ENCODE results near the gene TADA3.
"Not testable (repeated sequence)": the region's sequence is repeated elsewhere in the genome, so short reads cannot be mapped to it uniquely, and the experiment has no call there.

TADA3 gene

DNA sequence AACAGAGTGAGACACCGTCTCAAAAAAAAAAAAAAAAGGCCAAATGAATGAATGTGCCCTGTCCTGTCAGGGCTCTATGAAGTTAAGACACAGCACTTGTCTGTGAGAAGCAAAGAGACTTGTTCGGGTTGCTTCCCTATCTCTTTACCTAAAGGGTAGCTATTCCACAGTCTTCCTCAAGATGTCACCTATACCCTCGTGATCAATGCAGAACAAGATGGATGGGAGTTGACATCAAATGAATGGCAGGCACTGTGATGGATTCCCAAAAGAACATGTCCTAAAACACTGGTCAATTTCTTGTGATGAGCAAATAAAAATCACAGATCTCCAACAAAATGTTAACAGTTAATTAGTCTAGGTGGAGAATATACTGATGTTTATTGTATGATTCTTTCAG lies 9.5 kb downstream of the TADA3 start:
- DNase-seq = no peak

DNA sequence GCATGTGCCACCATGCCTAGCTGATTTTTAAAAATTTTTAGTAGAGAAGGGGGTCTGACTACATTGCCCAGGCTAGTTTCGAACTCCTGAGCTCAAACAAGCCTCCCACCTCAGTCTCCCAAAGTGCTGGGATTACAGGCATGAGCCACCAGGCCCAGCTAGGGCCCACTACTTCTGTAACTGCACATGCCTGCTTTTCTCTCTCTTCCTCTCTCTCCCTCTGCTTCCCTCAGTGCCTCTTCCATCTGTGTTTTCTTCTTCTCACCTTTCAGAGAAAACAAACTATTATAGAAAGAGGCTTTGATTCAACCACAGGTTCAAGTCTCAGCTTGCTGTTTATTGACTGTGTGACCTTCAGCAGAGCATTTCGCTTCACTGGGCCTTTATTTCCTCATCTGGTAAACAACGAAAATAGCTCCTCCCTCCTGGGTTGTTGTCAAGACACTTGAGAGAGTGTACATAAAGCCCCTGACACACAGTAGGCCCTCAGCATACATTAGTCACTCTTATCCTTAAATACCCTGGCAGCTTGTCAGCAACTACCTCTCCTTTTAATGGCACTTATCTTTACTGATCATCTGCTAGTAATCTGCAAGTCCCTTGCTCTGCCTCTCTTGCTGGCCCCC lies 10.2 kb downstream of the TADA3 start:
- no peak for DNase-seq

DNA sequence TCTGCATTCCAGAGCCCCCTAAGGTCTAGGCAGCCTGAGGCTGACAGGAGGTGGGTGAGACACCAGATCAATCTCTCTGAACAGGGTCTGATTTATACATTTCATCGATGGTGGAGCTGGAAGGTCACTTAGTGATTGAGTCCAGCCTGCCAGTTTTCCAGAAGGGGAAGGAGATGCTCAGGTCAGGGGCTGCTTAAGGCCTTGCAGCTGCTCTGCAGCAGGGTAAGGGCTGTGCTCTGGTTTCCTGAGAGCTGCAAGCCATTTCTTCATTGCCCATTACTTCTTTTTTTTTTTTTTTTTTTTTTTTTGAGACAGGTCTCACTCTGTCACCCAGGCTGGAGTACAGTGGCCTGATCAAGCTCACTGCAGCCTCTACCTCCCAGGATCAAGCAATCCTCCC lies 10.7 kb downstream of the TADA3 start:
- no peak for DNase-seq

DNA sequence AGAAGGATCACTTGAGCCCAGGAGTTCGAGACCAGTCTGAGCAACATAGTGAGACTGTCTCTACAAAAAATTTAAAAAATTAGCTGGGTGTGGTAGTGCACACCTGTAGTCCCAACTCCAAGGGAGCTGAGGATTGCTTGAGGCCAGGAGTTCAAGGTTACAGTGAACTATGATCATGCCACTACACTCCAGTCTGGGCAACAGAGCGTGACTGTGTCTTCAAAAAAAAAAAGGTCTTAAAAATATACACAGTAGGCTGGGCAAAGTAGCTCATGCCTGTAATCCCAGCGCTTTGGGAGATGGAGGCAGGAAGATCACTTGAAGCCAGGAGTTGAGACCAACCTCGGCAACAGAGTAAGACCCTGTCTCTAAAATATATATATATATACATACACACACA lies 11.4 kb downstream of the TADA3 start:
- no peak for DNase-seq

DNA sequence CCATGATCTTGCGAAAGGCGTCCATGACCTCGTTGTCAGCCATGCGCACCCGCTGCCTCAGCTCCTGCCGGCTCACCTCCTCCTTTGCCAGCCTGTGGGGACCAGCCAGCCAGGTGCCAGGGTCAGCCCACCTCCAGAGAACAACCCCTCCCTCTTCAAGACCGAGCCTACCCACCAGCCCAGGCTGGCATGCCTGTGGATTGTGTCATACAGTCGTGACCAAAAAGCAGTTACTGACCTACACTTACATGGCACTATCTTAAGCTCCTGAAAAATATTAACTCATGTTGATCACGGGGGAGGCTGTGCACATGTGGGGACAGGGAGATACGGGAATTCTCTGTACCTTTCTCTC lies 11.8 kb downstream of the TADA3 start:
- DNase-seq = no peak

DNA sequence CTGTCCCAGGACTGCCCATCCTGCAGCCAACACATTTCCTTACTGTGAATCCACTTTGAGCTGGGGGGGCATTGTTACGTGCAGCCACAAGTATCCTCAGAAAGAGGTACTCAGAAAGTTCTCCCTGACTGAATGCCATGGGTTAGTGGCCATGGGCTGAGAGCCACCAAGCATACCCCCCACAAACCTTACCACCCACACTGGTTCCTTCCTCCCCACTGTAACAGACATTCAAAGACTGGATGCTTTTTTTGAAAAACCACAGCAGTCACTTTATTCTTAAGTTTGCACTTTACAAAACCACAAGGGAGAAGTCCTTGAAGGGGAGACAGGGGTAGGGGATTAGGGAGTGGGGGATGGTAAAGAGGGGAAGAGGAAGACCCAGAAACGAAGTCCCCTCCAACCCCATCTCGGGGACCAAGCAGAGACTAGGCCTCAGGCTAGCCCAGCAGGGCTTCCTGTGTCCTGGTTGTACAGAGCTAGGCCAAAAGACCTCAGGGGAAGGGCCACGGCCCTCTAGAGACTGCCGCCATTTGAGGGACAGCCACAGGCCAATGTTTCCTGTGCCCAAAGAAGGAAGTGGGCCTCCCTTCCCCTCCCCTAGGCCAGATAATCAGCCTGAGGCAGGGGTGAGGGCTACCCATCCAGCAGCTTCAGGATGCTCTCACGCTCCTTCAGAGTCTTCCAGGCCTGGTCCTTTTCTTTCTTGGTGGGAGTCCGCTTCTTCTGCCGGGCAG lies 12.4 kb downstream of the TADA3 start:
- peak; percentile 37 for DNase-seq

DNA sequence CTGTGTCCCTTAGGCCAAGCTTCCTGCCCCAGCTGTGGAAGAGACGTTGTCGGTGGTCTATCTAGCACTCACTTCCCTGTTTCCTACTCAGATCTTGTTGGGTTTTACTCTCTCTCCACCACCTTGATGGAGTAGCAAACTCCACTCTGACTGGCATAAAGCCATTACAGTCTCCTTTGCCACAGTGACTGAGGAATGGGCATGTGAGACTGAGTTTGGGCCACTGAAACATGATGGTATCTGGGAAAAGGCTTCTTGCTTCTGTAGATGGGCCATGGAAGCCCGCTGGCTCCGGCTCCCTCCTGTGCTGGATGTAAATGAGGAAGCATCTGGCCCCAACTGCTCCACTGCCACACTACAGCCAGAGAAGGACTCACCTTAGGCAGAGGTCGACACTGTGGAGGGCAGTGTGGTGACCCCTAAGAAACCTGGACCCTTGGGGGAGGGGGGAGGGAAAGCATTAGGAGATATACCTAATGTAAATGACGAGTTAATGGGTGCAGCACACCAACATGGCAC lies 13.1 kb downstream of the TADA3 start:
- DNase-seq = no peak

DNA sequence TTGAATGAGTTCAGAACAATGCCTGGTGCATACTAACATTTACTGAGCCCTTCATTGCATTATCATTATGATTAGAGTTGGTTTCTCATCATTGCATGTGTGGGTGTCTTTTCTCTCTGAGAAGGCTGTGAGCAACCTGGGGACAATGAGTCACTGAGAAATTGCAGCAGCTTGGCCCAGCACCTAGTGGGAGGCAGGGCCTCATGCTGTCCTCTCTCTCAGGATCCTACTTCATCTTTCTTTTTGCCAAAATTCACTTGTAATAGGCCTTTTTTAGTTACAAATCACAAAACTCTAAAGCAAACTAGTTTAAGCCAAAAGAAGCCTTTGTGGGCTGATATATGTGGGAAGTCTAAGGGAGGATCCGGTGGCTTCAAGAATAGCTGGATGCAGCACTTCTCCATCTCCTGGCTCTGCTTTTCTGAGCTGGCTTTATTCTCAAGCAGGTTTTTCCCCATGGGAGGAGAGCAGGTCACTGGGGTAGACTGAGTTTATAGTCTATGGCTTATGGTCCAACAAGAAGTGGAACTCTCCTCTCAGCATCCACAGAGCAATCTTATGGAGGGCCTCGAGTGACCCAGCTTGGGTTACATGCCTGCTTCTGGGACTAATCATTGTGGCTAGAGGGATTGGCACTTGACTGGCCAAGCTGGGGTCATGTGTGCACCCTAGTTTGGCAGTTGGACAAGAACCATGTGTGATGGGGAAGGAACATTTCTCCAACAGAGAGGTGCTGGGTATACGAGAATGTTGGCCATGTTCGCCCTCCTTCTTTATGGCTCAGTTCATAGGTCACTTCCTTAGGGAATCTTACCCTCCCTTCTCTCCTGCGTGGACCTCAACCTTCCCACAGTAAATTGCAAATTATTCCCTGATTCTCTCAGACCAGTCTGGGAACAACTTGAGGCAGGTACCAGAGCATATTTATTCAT lies 13.9 kb downstream of the TADA3 start:
- no peak for DNase-seq

DNA sequence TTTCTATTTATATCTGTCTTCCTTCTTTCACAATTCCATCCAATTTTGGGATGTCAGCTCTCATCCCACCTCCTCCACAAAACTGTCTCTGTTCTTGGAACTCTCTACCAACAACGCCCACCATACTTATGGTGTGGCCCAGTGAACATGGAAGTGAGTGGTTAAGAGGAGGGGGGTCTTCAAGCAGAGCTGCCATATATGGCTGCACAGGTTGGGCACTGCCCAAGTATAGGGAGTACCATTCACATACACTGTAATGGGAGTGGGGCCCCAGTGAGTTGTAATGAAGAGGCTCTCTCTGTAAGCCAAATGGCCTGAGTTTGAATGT lies 14.6 kb downstream of the TADA3 start:
- DNase-seq = no peak

DNA sequence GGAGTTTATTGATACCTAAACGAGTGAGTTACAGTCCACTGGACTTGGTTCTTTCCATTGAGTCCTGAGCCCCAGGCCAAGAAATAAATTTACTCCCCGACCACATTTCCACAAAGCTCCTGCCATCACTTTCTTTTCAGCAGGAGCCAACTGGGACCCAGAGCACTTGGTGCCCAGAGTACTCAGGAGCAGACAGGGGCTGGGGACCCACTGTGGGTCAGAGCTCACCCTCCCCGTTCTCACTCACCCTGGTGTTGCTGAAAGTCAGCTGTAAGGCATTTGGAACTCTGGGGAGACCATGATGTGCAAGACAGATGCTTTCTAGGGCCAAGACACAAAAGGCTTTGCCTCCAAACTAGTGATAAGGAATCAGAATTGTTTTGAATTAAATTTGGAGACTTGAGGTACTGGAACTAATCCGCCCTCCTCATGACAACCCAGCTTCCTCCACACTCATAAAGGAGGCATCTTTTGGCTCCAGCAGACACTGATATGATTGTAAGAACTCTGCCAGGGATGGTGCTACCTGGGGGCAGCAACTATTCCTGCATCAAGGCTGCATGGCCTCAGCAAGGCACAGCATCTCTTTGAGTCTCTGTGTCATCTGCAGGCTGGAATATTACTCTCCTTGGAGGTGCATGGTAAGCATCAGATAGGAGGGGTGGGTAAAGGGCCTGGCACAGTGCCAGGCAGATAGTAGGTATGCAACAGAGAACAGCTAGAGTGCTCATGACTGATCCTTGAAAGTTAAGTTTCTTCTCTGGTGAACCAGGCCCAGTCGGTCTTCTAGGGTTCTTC lies 15.2 kb downstream of the TADA3 start:
- DNase-seq = no peak

DNA sequence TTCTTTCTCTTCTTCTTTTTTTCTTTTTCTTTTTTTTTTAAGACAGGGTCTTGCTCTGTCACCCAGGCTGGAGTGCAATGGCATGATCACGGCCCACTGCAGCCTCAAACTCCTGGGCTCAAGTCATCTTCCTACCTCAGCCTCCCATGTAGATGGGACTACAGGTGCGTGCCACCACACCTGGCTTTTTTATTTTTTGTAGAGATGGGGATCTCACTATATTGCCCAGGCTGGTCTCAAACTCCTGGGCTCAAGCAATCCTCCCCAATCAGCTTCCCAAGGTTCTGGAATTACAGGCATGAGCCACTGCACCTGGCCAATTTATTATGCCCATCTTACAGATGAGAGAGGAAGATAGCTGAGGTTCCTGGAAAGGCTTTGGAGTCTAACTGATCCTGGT lies 21.3 kb downstream of the TADA3 start:
- DNase-seq = not testable (repeated sequence)

DNA sequence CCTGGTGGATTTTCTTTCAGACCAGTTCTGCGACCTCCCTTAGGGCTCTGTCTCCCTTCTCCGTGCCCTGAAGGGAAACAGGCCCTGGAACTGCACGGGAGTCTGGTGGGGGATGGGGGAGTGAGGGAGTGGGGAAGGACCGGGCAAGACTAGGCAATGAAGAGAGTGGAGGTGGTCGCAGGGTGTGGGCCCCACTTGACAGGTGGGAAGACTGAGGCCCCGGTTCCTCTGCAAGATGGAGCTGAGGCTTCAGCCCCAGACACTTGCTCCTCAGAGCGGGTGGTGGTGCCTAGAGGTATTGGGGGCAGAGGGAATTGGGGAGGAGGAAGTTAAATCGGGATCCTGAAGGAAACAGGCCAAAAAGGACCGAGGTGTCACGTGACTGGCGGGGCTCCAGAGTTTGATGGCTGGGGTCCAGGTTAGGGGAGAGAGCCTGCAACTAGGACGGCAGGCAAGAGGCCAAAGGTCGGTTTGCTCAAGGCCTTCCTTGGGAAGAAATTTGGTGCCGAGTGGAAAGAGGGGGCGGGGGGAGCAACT lies 21.9 kb downstream of the TADA3 start:
- no peak for DNase-seq

DNA sequence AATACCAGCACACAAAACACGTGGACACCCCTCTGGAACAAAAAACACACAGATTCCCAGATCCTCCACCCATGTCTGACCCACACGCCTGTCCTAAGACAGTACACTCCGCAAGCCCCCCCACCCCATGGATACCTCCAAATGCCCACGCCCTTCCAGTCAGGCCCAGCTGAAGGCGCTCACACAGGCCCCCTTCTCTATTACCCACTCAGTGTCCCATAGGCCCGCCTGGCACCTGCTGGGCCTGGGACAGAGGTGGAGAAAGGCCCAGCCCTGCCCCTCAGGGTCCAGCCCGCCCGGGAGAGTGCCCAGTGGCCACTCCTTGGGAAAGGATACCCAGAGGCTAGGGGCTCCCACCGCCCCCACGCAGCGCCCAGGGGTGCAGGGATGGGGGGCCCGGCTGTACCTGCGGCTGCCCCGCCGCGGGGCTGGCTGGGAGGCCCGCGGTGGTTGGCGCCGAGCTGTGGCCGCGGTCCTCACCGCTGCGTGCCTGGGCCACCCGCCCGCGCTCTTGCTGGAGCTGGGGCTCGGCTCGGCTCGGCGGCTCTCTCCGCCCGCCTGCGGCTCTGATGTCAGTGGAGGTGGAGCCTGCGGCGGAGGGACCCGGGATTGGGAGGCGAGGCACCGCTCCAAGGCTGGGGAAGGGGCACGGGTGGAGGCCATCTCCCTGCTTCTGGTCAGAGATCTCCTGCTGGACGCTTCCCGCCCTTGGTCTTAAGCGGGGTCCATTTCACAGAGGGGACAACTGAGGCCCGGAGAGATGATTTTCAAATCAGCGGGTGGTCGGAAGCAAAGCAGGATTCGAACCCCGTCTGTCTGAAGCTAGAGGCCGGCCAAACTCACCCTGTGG lies 22.6 kb downstream of the TADA3 start, which contains the start of gene CAMK1:
TSS of gene CAMK1 (minus strand) at position 522 of the 850 bp plus-strand sequence. CDS start 2,198 bp downstream, outside the sequence.
- peak; percentile 74 for DNase-seq

DNA sequence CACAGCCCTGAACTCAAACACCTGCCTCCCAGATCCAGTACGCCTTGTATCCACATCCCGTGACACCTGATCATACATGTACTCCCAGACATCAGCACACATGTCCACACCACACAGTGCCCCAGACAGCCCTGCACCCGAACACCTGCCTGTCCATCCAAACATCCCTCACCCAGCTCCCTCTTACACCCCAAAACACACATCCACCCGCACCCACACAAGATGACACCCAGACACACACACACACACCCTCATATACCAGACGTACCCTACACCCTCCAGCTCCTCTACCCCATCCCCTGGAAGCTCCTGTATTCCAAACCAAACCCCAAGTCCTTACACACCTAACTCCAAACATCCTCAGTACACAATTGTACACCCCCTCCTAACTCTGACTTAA lies 23.3 kb downstream of the TADA3 start:
- DNase-seq = no peak

DNA sequence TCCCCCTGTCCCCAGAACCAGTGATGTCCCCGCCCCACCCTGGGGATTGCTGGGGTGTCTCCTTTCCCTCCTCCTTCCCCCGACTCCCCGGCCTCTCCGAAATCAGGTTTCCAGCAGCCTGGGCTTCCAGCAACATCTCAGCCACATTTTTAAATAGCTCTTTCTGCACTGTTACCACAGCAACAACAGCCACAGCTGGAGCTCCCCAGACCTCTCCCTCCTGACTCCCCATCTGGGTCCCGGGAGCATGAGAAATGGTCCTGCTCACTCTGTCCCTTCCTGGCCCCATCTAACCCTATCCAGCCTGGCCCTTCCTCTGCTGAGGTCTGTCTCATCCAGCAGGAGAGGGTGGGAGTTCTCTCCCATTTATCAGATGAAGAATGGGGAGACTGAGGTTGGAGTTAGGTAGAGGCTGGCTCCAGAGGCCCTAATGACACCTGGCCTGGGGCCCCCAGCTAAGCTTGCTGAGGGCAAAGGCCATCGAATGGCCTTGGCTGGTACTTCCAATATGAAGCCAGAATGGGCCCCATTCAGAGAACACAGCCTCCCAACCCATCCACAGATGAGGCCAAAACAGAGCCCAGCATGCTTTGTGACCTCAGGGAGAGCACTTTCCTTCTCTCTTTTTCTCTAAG lies 24.0 kb downstream of the TADA3 start:
- DNase-seq = no peak

DNA sequence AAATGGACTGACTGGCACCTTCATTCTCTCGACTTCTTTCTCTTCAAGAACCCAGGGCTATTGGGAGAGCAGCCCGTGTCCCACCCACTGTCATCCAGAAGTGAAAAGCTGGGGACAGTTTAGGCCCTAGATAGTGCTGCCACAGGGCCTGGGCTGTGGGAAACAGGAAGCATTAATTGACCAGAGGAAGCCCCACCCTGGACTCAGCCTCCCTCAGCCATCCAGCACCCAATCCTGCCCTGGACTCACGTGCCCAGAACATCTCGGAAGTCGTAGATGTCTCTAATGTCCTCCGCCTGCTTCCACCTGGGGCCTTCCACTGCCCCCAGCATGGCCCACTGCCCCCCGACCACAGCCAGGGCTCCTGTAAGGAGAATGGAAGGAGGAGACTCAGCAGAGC lies 24.9 kb downstream of the TADA3 start:
- DNase-seq = no peak

DNA sequence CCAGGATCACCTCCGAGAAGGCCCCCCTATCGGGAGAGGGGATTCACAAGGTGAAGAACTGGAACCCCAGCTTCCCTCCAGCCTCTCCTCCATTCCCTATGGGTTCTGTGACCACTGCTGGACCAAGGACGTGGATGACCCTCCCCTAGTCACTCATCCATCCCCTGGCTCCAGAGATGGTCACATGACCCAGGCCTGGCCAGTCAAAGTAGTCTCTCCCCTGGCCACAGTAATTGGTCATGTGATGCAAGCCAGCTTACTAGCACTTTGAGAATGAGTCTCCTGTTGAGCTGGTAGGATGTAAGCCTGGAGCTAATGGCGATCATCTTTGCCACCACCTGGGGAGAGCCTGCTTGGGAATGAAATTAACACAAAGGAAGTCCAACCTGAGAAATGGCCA lies 26.4 kb downstream of the TADA3 start:
- DNase-seq = no peak

DNA sequence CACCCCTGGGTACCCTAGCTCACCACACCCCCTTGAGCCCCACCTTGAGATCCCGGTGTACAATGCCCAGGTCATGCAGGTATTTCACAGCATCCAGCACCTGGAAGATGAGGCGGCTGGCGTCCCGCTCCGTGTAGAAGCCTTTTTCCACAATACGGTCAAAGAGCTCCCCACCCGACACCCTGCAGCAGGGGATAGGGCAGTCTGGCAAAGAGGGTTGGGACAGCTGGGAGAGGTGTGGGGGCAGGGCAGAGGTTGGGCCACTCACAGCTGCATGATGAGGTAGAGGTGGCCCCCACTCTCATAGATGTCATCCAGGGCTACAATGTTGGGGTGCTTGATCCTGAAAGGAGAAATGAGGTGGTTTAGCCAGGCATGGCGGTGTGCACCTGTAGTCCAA lies 29.4 kb downstream of the TADA3 start:
- DNase-seq = no peak

DNA sequence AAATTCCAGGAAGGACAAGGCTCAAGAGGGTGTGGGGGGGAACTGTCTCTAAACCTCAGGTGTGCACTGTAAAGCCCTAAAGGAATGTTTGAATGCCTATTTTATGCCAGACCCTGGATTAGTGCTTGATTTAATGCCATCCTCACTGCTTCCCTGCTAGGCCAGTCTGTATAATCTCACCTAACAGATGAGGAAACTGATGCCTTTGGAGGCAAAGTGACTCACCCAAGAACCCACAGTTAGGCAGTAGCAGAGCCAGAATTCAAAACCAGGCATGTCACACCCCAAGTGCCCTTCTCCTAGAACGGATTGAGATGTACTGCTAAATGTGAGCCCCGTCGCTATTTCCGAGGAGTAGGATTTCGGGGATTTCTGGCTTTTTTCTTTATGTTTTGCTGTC lies 30.4 kb downstream of the TADA3 start:
- no peak for DNase-seq

DNA sequence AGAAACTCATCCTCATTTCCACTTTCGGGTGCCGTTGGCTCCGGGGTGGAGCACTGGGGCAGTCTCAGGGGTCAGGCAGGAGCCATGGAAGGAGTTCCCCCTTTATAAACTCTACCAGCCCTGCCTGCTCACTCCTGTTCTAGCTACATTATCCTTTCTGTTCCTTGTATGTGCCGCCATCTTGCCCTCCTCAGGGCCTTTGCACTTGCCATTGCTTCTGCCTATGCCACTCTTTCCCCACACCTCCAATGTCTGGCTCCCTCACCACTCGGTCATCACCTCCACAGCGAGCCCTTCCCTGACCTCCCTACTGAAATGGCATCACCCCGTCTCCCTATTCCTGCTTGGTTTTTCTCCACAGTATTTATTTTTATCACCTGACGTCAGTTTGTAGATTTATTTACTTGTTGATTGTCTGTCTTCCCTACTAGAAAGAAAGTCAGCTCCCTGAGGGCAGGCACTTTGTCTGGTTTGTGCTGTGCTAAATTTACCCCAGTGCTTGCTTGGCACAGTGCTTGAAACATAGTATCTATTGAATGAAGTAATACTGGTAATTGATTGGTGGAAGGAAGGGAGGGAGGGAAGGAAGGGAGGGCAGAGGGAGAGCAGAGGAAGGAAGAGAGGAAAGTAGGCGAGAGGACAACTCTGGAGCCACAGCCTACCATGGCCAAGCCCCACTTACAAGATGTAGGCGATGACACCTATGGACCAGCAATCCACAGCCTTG lies 31.3 kb downstream of the TADA3 start:
- DNase-seq = no peak
